Lower leg skin (tissue), 3 donors: Measurements from ENCODE around the gene AURKA.

Source experiments
- CTCF ChIP-seq, 3 donors: fragments of 450-650 bp; IDR thresholded peaks; one replicate each; pipeline ENCODE4 v1.5.1; 2016; ENCODE audit warnings: antibody characterized with exemption in 3 of 3, mild to moderate bottlenecking in 3 of 3, moderate library complexity in 2 of 3
- POLR2A ChIP-seq, 2 donors: fragments of 450-650 bp; IDR thresholded peaks; one replicate each; pipeline ENCODE4 v1.6.1; 2016 to 2017; ENCODE audit warnings: antibody characterized with exemption in 2 of 2, mild to moderate bottlenecking in 1 of 2, moderate library complexity in 1 of 2

- TF ChIP-seq POLR2A (IDR thresholded peaks at IDR 0.05) = no peak
- no peak for TF ChIP-seq CTCF (IDR thresholded peaks at IDR 0.05)
Observed at GRCh38 chr20:56411759-56412472, 19.9 kb upstream of the AURKA start, which contains the start of gene CASS4.
